ENCODE results near the gene CC2D2A.
"Not testable (repeated sequence)": the region's sequence is repeated elsewhere in the genome, so short reads cannot be mapped to it uniquely, and the experiment has no call there.

Gene CC2D2A

DNA sequence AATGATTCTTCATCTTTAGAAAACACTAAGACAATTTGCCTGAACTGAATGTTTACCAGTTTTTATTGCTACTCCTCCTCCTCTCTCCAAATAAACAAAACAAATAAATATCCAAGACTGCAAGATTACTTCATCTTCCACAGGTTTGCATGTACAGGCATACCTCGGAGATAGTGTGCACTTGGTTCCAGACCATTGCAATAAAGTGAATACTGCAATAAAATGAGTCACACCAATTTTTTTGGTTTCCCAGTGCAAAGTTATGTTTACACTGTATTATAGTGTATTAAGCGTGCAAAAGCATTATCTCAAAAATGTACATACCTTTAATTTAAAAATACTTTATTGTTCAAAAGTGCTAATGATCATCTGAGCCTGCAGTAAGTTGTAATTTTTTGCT lies 132.2 kb downstream of the CC2D2A start:
- H3K4me3 ChIP-seq (ENCODE audit: low read length), result no peak overlapping the region
- no peak overlapping the region for H3K9ac ChIP-seq (ENCODE audit: low read depth, low read length)
- peaks cover 31% of the 10 kb centered on the region for H3K36me3 ChIP-seq (ENCODE audit: insufficient read depth, low read depth, low read length)
- H3K9me3 ChIP-seq (ENCODE audit: insufficient read depth, low read depth, low read length), result peaks cover 4% of the 10 kb centered on the region; the same call in 1 of the 2 replicates
- no peaks in the 10 kb centered on the region for H3K27me3 ChIP-seq (ENCODE audit: insufficient read depth, low read length)
- H3K27ac ChIP-seq (ENCODE audit: low read length), result no peak overlapping the region
- H3K4me1 ChIP-seq (ENCODE audit: insufficient read depth, low read length), result peaks cover 14% of the 10 kb centered on the region; the same call in 1 of the 2 replicates

DNA sequence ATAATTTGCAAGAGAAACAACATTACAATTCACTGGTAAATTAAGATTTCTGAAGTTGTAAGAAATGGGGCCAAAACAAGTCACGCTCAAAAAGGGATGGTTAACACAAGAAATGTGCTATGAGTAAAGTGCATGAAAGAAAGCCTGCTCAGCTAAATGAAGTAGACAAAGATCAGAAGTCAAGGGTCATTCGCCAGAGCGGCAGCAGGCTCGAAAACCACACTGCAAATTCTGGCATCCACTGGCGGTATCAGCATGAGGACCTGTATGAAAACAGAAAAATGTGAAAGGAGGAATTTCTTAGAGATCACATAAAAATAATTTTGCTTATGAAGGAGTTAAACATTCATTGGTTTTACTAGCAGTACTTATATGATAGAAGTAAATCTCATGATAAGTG lies 135.9 kb downstream of the CC2D2A start:
- H3K27me3 ChIP-seq (ENCODE audit: insufficient read depth, low read length), result no peaks in the 10 kb centered on the region
- H3K27ac ChIP-seq (ENCODE audit: low read length), result peak overlapping the region; percentile 40
- H3K9me3 ChIP-seq (ENCODE audit: insufficient read depth, low read depth, low read length), result peaks cover 4% of the 10 kb centered on the region; the same call in 1 of the 2 replicates
- peaks cover 22% of the 10 kb centered on the region; the same call in 1 of the 2 replicates for H3K4me1 ChIP-seq (ENCODE audit: insufficient read depth, low read length)
- H3K9ac ChIP-seq (ENCODE audit: low read depth, low read length), result no peak overlapping the region; the same call in 1 of the 2 replicates
- peak overlapping the region; percentile 32; the same call in 1 of the 2 replicates for H3K4me3 ChIP-seq (ENCODE audit: low read length)
- peaks cover 26% of the 10 kb centered on the region for H3K36me3 ChIP-seq (ENCODE audit: insufficient read depth, low read depth, low read length)

DNA sequence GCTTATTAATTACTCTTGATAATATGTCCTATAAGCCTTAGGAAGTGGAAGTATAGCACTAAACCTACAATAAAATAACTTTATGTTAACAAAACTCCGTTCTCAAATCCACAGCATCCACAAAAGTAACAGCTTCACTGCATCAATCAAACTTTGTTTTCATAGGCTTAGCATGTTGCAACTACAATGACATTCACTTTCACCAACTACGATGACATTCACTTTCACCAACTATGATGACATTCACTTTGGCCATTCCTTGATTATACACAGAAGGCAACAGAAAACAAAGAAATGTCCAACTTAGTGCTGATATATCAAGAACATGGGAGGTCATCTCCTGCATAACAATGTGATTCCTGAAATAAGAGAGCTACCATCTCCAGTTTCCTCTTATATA lies 141.2 kb downstream of the CC2D2A start:
- no peak overlapping the region for H3K27ac ChIP-seq (ENCODE audit: low read length)
- H3K4me1 ChIP-seq (ENCODE audit: insufficient read depth, low read length), result peaks cover 13% of the 10 kb centered on the region; the same call in 1 of the 2 replicates
- peaks cover 10% of the 10 kb centered on the region; the same call in 1 of the 2 replicates for H3K36me3 ChIP-seq (ENCODE audit: insufficient read depth, low read depth, low read length)
- H3K9me3 ChIP-seq (ENCODE audit: insufficient read depth, low read depth, low read length), result no peaks in the 10 kb centered on the region
- H3K9ac ChIP-seq (ENCODE audit: low read depth, low read length), result no peak overlapping the region
- H3K4me3 ChIP-seq (ENCODE audit: low read length), result no peak overlapping the region
- no peaks in the 10 kb centered on the region for H3K27me3 ChIP-seq (ENCODE audit: insufficient read depth, low read length)

DNA sequence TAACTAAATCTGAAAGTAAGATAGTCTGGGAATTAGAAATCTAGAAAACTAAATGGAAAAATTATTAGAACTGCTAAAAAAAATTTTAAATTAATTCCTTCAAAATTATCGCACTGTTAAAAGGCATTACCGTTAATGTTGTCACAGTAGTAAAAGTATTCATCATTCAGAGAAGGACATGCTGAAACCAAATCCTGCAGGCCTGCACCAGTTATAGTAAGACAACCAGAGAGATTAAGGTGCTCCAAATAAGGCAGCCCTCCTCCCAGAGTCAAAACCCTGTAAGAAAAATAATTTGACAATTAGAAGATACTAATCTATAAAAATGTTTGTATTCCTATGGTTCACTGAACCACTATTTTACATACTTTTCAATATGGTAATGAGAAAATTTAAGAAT lies 142.5 kb downstream of the CC2D2A start:
- Histone ChIP-seq H3K4me1 (ENCODE audit: insufficient read depth, low read length) (0 out of 2 replicates have a peak, but pooled peaks cover 5% of the 10 kb centered on the region), H3K9ac (ENCODE audit: low read depth, low read length) (no peak overlapping the region), H3K27ac (ENCODE audit: low read length) (no peak overlapping the region), H3K27me3 (ENCODE audit: insufficient read depth, low read length) (no peaks in the 10 kb centered on the region), H3K36me3 (ENCODE audit: insufficient read depth, low read depth, low read length) (peaks cover 10% of the 10 kb centered on the region; the same call in 1 of the 2 replicates), H3K4me3 (ENCODE audit: low read length) (no peak overlapping the region), H3K9me3 (ENCODE audit: insufficient read depth, low read depth, low read length) (no peaks in the 10 kb centered on the region)

DNA sequence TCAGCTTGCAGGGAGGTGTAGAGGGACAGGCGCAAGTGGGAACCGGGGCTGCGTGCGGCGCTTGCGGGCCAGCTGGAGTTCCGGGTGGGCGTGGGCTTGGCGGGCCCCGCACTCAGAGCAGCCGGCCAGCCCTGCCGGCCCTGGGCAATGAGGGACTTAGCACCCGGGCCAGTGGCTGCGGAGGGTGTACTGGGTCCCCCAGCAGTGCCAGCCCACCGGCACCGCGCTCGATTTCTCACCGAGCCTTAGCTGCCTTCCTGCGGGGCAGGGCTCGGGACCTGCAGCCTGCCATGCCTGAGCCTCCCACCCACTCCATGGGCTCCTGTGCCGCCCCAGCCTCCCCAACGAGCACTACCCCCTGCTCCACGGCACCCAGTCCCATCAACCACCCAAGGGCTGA lies 145.2 kb downstream of the CC2D2A start:
- H3K4me3 ChIP-seq (ENCODE audit: low read length); H3K9me3 ChIP-seq (ENCODE audit: insufficient read depth, low read depth, low read length); H3K27ac ChIP-seq (ENCODE audit: low read length); H3K9ac ChIP-seq (ENCODE audit: low read depth, low read length); H3K4me1 ChIP-seq (ENCODE audit: insufficient read depth, low read length); H3K27me3 ChIP-seq (ENCODE audit: insufficient read depth, low read length): not testable (repeated sequence)
- H3K36me3 ChIP-seq (ENCODE audit: insufficient read depth, low read depth, low read length), result peaks cover 19% of the 10 kb centered on the region; the same call in 1 of the 2 replicates

DNA sequence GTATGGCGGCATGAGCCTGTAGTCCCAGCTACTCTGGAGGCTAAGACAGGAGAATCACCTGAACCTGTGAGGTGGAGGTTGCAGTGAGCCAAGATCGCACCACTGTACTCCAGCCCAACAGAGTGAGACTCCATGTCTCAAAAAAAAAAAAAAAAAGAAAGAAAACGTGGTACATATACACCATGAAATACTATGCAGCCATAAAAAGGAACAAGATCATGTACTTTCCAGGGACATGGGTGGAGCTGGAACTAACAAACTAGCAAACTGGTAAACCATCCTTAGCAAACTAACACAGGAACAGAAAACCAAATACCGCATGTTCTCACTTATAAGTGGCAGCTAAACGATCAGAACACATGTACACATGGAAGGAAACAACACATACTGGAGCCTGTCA lies 147.7 kb downstream of the CC2D2A start:
- H3K4me3 ChIP-seq (ENCODE audit: low read length); H3K9ac ChIP-seq (ENCODE audit: low read depth, low read length); H3K27me3 ChIP-seq (ENCODE audit: insufficient read depth, low read length); H3K27ac ChIP-seq (ENCODE audit: low read length); H3K4me1 ChIP-seq (ENCODE audit: insufficient read depth, low read length): not testable (repeated sequence)
- peaks cover 20% of the 10 kb centered on the region for H3K9me3 ChIP-seq (ENCODE audit: insufficient read depth, low read depth, low read length)
- H3K36me3 ChIP-seq (ENCODE audit: insufficient read depth, low read depth, low read length), result peaks cover 31% of the 10 kb centered on the region

DNA sequence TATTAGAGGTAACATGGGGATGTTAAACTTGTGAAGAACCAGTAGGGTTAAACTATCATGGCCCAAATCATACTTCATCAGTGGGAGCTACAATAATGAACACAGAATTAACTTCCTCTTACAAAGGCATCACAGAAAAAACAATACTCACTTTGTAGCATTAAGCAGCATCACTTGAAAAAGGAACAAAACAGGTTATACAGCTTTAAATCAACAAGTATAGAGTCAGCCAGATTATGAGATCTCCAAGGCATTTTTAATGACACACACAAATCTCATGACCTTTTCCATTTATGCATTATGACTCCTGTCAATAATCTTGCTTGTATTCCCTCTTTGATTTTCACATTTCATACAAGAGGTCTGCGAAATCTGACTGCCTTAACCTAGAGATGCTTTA lies 167.1 kb downstream of the CC2D2A start:
- H3K36me3 ChIP-seq (ENCODE audit: insufficient read depth, low read depth, low read length), result peaks cover 68% of the 10 kb centered on the region
- no peak overlapping the region for H3K9ac ChIP-seq (ENCODE audit: low read depth, low read length)

DNA sequence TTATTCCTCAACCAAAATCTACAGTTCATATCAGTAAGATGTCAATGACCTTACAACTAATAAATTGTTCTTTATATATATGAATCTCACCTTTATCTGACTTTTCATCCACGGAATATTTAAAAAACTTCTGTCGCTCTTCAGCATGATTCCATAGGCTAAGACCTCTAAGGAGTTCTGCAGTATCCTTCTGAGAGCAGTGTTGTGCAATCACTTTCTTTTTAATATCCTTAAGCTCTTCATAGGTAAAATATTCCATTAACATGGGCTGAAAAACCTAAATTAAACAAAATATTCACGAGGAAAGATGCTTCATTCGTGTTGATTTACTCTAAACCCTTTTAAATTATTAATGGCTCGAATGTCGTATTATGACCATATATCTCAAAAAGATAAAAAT lies 168.7 kb downstream of the CC2D2A start:
- peaks cover 63% of the 10 kb centered on the region for H3K36me3 ChIP-seq (ENCODE audit: insufficient read depth, low read depth, low read length)
- no peak overlapping the region for H3K4me3 ChIP-seq (ENCODE audit: low read length)
- no peaks in the 10 kb centered on the region for H3K9me3 ChIP-seq (ENCODE audit: insufficient read depth, low read depth, low read length)
- no peaks in the 10 kb centered on the region for H3K27me3 ChIP-seq (ENCODE audit: insufficient read depth, low read length)
- H3K27ac ChIP-seq (ENCODE audit: low read length), result no peak overlapping the region
- no peaks in the 10 kb centered on the region for H3K4me1 ChIP-seq (ENCODE audit: insufficient read depth, low read length)
- H3K9ac ChIP-seq (ENCODE audit: low read depth, low read length), result no peak overlapping the region

More for the DNA sequence above, 167.1 kb downstream of the CC2D2A start:
- Histone ChIP-seq H3K9me3 (ENCODE audit: insufficient read depth, low read depth, low read length) (no peaks in the 10 kb centered on the region), H3K27me3 (ENCODE audit: insufficient read depth, low read length) (no peaks in the 10 kb centered on the region), H3K4me3 (ENCODE audit: low read length) (no peak overlapping the region), H3K27ac (ENCODE audit: low read length) (no peak overlapping the region), H3K4me1 (ENCODE audit: insufficient read depth, low read length) (no peaks in the 10 kb centered on the region)

DNA sequence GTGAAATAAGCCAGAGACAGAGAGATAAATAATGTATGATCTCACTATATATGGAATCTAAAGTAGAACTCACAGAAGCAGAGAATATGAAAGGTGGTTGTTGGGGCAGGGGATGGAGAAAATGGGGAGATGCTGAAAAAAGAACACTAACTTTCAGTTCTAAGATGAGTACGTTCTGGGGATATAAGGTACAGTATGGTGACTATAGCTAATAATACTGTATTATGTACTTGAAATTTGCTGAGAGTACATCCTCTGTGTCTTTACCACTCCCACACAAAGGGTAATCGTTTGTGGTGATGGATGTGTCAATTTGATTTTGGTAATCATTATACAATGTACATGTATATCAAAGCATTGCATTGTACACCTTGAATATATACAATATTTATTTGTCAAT lies 178.9 kb downstream of the CC2D2A start:
- H3K4me3 ChIP-seq (ENCODE audit: low read length), result no peak overlapping the region
- no peak overlapping the region for H3K9ac ChIP-seq (ENCODE audit: low read depth, low read length)
- peaks cover 19% of the 10 kb centered on the region for H3K4me1 ChIP-seq (ENCODE audit: insufficient read depth, low read length)
- no peaks in the 10 kb centered on the region for H3K36me3 ChIP-seq (ENCODE audit: insufficient read depth, low read depth, low read length)
- H3K9me3 ChIP-seq (ENCODE audit: insufficient read depth, low read depth, low read length), result no peaks in the 10 kb centered on the region
- no peak overlapping the region for H3K27ac ChIP-seq (ENCODE audit: low read length)
- no peaks in the 10 kb centered on the region for H3K27me3 ChIP-seq (ENCODE audit: insufficient read depth, low read length)

DNA sequence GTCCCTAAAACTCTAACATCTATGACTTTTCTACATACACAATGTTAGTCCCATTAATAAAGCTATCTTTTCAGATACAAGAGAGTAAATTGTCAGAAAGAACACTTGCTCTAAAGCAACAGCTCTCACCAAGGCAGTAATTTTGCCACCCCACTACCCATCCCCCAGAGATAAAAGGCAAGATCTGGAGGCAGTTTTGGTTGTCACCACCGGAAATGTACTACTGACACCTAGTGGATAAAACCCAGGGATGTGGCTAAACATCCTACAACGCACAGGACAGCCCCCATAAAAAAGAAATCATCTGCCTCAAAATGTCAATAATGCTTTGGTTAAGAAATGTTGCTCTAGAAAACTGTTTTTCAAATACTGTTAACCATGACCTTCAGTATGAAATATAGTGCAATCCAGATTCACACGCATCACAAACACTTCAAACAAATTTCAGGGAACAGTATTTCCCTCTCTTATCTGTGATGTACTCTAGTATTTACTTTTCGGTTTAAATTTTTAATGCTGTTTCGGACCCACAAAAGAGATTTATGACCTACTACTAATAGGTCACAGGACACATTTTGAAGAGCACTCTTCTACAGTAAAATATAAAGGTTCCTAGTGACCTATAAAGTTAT lies 180.3 kb downstream of the CC2D2A start:
- H3K9ac ChIP-seq (ENCODE audit: low read depth, low read length), result no peak overlapping the region
- H3K27me3 ChIP-seq (ENCODE audit: insufficient read depth, low read length), result no peaks in the 10 kb centered on the region
- H3K27ac ChIP-seq (ENCODE audit: low read length), result no peak overlapping the region
- peaks cover 21% of the 10 kb centered on the region for H3K4me1 ChIP-seq (ENCODE audit: insufficient read depth, low read length)
- no peaks in the 10 kb centered on the region for H3K36me3 ChIP-seq (ENCODE audit: insufficient read depth, low read depth, low read length)
- peak overlapping the region; percentile 27; the same call in 1 of the 2 replicates for H3K4me3 ChIP-seq (ENCODE audit: low read length)
- no peaks in the 10 kb centered on the region for H3K9me3 ChIP-seq (ENCODE audit: insufficient read depth, low read depth, low read length)

All from iPS-20b (cell line).